ENCODE measurements around the gene KLHL29. TPM values are rescaled to one million over a fixed set of nuclear protein-coding genes. Genes with fewer than 3 reads are reported as not detected.

Gene KLHL29
- total and polyA plus RNA-seq, 2 donors (not counting 3 experiments of a cell fraction or from before 2014, with no cell fraction given) = 4.6 to 12.7 TPM

DNA sequence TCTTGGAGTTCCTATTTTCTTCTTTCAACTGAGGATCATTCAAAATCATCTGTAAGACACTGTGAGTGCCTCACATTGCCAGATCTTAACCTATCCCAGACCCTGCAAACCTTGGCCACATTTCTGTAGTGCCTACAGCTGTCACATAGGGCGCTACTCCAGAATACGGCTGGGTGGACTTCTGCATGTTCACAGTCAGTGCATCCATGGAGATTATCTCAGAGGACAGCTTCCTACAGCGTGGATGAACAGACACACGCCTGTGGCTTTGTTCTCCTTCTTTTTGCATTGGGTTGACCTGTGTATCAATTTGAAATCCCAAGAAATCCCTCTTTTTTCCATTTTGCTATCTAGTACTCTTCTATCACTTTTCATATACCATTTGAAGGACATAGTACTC, 1.9 kb upstream of the KLHL29 start:
- TF ChIP-seq, protein P1, sequence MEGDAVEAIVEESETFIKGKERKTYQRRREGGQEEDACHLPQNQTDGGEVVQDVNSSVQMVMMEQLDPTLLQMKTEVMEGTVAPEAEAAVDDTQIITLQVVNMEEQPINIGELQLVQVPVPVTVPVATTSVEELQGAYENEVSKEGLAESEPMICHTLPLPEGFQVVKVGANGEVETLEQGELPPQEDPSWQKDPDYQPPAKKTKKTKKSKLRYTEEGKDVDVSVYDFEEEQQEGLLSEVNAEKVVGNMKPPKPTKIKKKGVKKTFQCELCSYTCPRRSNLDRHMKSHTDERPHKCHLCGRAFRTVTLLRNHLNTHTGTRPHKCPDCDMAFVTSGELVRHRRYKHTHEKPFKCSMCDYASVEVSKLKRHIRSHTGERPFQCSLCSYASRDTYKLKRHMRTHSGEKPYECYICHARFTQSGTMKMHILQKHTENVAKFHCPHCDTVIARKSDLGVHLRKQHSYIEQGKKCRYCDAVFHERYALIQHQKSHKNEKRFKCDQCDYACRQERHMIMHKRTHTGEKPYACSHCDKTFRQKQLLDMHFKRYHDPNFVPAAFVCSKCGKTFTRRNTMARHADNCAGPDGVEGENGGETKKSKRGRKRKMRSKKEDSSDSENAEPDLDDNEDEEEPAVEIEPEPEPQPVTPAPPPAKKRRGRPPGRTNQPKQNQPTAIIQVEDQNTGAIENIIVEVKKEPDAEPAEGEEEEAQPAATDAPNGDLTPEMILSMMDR (IDR thresholded peaks at IDR 0.05; ENCODE audit: extremely low read depth in 1 of 2, insufficient read depth in 1 of 2, low read depth in 1 of 2, low read length in 2 of 2) = no peak
- TF ChIP-seq POLR2AphosphoS5 (IDR thresholded peaks at IDR 0.05; ENCODE audit: insufficient read depth, low read depth, low read length) (no peak), EZH2 (IDR thresholded peaks at IDR 0.05; ENCODE audit: borderline replicate concordance, low read depth, low read length, severe bottlenecking) (no peak), MYC (IDR thresholded peaks at IDR 0.05; ENCODE audit: low read depth, low read length) (no peak), POLR2A (IDR thresholded peaks at IDR 0.05; ENCODE audit: low read depth, low read length) (no peak), FOS (IDR thresholded peaks at IDR 0.05; ENCODE audit: borderline replicate concordance, insufficient read depth, low read length) (no peak), GATA2 (IDR thresholded peaks at IDR 0.05; ENCODE audit: insufficient read depth, insufficient read length, low read depth, low read length) (no peak), JUN (IDR thresholded peaks at IDR 0.05; ENCODE audit: borderline replicate concordance, insufficient read depth, insufficient read length, low read depth) (no peak)
- TF ChIP-seq, protein P2, sequence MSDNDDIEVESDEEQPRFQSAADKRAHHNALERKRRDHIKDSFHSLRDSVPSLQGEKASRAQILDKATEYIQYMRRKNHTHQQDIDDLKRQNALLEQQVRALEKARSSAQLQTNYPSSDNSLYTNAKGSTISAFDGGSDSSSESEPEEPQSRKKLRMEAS (IDR thresholded peaks at IDR 0.05; ENCODE audit: insufficient read depth, insufficient read length) = no peak
- no TSS peak for BruUV-seq (replicated peaks)
- H4K20me1 ChIP-seq (replicated peaks; ENCODE audit: control insufficient read depth, extremely low read depth, insufficient read depth, low read length) = no peaks in the 10 kb centered on the region
- no peaks in the 10 kb centered on the region for H3K9me3 ChIP-seq (replicated peaks; ENCODE audit: control insufficient read depth, insufficient read depth, low read length)
- H3K4me2 ChIP-seq (ENCODE audit: insufficient read depth, low read length) = no peak overlapping the region
- POLR2A ChIA-PET = no interaction called here
- no peak for DNase-seq (ENCODE audit: low read depth, low spot score)
- FAIRE-seq = no peak
- peaks cover 3% of the 10 kb centered on the region for H3K79me2 ChIP-seq (ENCODE audit: control insufficient read depth, insufficient read depth, low read length)
- no peak overlapping the region for H3K27ac ChIP-seq (ENCODE audit: insufficient read depth, low read depth, low read length)
- no peaks in the 10 kb centered on the region for H3K36me3 ChIP-seq (ENCODE audit: control insufficient read depth in 2 of 2, extremely low read depth in 1 of 2, insufficient read depth in 2 of 2, low read length in 2 of 2)
- H3K9me1 ChIP-seq (replicated peaks; ENCODE audit: control insufficient read depth, extremely low read depth, insufficient read depth, low read length) = no peaks in the 10 kb centered on the region
- no peak overlapping the region for H2AFZ ChIP-seq (ENCODE audit: low read depth, low read length)
- H3K4me3 ChIP-seq (replicated peaks in 1 of 3; ENCODE audit: insufficient read depth in 1 of 3, low read depth in 1 of 3, low read length in 3 of 3) = no peak overlapping the region
- H3K4me1 ChIP-seq (ENCODE audit: control insufficient read depth, extremely low read depth, insufficient read depth, low read length) = peaks cover 28% of the 10 kb centered on the region
- intact Hi-C loops (cut with micrococcal nuclease) (loop anchor here (10.0 kb wide), 1 partner anchor 372 kb away; no protein-coding TSS in a partner anchor), dilution Hi-C loops (cut with MboI; ENCODE audit: extremely low pct_ligation_motif_present, low sequenced_read_pairs) (no loop called here)
- H3K9ac ChIP-seq (replicated peaks; ENCODE audit: extremely low read depth, insufficient read depth, low read length) = no peak overlapping the region
- CTCF ChIA-PET = interaction anchor here (1.4 kb wide), 1 partner anchor 8 kb away, joined by 3 read pairs; no protein-coding TSS in a partner anchor
- H3K27me3 ChIP-seq (ENCODE audit: control insufficient read depth in 2 of 2, insufficient read depth in 2 of 2, low read length in 2 of 2) = peaks cover 0 to 8% of the 10 kb centered on the region in 2 experiments

Data from endothelial cell of umbilical vein (primary cell).